Measurements from ENCODE around the gene AQP9.
A peak's percentile ranks its signal among the peaks of the same experiment; 100 is the strongest.
"Not testable (repeated sequence)": the region's sequence is repeated elsewhere in the genome, so short reads cannot be mapped to it uniquely, and the experiment has no call there.

The AQP9 gene

GRCh38 chr15:58182460-58183163 is 44.4 kb downstream of the AQP9 start:
- no peak for DNase-seq (ENCODE audit: low read depth)

GRCh38 chr15:58185439-58185838 is 47.3 kb downstream of the AQP9 start:
- DNase-seq (ENCODE audit: low read depth) = no peak

GRCh38 chr15:58189148-58189811 is 51.1 kb downstream of the AQP9 start:
- DNase-seq (ENCODE audit: low read depth) = no peak

- no peak for DNase-seq (ENCODE audit: low read depth)
Measured at GRCh38 chr15:58190419-58190818, 52.2 kb downstream of the AQP9 start.

- DNase-seq (ENCODE audit: low read depth) = not testable (repeated sequence)
Measured at GRCh38 chr15:58193636-58194035, 55.5 kb downstream of the AQP9 start.

- DNase-seq (ENCODE audit: low read depth) = no peak
Measured at GRCh38 chr15:58200739-58201138, 62.6 kb downstream of the AQP9 start.

- no peak for DNase-seq (ENCODE audit: low read depth)
Measured at GRCh38 chr15:58201516-58201915, 63.3 kb downstream of the AQP9 start.

GRCh38 chr15:58203537-58203936 is 65.4 kb downstream of the AQP9 start:
- DNase-seq (ENCODE audit: low read depth) = no peak

GRCh38 chr15:58206151-58206550 is 68.0 kb downstream of the AQP9 start:
- DNase-seq (ENCODE audit: low read depth) = no peak

GRCh38 chr15:58208217-58208616 is 70.0 kb downstream of the AQP9 start:
- not testable (repeated sequence) for DNase-seq (ENCODE audit: low read depth)

- DNase-seq (ENCODE audit: low read depth) = peak; percentile 30
Measured at GRCh38 chr15:58209007-58209481, 70.9 kb downstream of the AQP9 start.

GRCh38 chr15:58210031-58210430 is 71.8 kb downstream of the AQP9 start:
- not testable (repeated sequence) for DNase-seq (ENCODE audit: low read depth)

GRCh38 chr15:58212909-58213526 is 74.8 kb downstream of the AQP9 start:
- no peak for DNase-seq (ENCODE audit: low read depth)

- DNase-seq (ENCODE audit: low read depth) = no peak
Measured at GRCh38 chr15:58213587-58214338, 75.6 kb downstream of the AQP9 start.

- DNase-seq (ENCODE audit: low read depth) = no peak
Measured at GRCh38 chr15:58214591-58215340, 76.6 kb downstream of the AQP9 start.

GRCh38 chr15:58217460-58217859 is 79.3 kb downstream of the AQP9 start:
- no peak for DNase-seq (ENCODE audit: low read depth)

GRCh38 chr15:58221591-58222241 is 83.5 kb downstream of the AQP9 start:
- DNase-seq (ENCODE audit: low read depth) = no peak

- DNase-seq (ENCODE audit: low read depth) = no peak
Measured at GRCh38 chr15:58222679-58223078, 84.5 kb downstream of the AQP9 start.

- no peak for DNase-seq (ENCODE audit: low read depth)
Measured at GRCh38 chr15:58223432-58223831, 85.3 kb downstream of the AQP9 start.

- no peak for DNase-seq (ENCODE audit: low read depth)
Measured at GRCh38 chr15:58224068-58224467, 85.9 kb downstream of the AQP9 start.
